ENCODE results near the gene SPRR1B.

DNA sequence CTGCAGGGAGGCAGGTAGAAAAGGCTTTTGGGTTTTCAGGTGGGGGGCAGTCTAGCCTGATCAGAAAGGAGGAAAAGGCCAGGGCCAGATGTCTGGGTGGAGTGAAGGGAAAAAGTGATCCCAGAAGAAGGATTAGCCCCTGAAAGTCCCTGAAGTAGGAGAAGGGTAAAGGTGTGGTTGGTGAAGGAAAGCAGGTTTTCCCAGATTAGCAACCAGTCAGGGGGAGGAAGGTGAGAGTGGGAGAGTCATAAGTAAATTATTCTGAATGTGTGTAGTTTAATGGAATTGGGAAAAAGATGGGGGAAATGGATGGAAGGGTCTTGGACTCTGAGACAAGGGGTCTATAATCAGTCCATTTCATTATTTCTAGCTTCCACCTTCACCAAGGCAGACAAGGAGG lies 47.8 kb upstream of the SPRR1B start:
- TF ChIP-seq, protein P1, sequence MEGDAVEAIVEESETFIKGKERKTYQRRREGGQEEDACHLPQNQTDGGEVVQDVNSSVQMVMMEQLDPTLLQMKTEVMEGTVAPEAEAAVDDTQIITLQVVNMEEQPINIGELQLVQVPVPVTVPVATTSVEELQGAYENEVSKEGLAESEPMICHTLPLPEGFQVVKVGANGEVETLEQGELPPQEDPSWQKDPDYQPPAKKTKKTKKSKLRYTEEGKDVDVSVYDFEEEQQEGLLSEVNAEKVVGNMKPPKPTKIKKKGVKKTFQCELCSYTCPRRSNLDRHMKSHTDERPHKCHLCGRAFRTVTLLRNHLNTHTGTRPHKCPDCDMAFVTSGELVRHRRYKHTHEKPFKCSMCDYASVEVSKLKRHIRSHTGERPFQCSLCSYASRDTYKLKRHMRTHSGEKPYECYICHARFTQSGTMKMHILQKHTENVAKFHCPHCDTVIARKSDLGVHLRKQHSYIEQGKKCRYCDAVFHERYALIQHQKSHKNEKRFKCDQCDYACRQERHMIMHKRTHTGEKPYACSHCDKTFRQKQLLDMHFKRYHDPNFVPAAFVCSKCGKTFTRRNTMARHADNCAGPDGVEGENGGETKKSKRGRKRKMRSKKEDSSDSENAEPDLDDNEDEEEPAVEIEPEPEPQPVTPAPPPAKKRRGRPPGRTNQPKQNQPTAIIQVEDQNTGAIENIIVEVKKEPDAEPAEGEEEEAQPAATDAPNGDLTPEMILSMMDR (IDR thresholded peaks at IDR 0.05), result no peak
- TF ChIP-seq POLR2A (IDR thresholded peaks at IDR 0.05), result no peak
